K562 (cell line): ENCODE data around the gene GSTA4. TPM values are rescaled to one million over a fixed set of nuclear protein-coding genes. Genes with fewer than 3 reads are reported as not detected.
A peak's percentile ranks its signal among the peaks of the same experiment; 100 is the strongest.

Source experiments
- BCOR ChIP-seq: fragments of 450-650 bp; IDR thresholded peaks from 2 replicates; pipeline ENCODE4 v1.6.1; 2016
- DDX20 ChIP-seq: fragments of 450-650 bp; IDR thresholded peaks from 2 replicates; pipeline ENCODE4 v1.6.1; 2016; ENCODE audit warnings: missing genetic modification characterization, low read depth, mild to moderate bottlenecking, missing compliant biosample characterization, moderate library complexity
- IRF9 ChIP-seq: fragments of 450-650 bp; IDR thresholded peaks from 2 replicates; pipeline ENCODE4 v1.6.1; 2016; ENCODE audit warnings: missing biosample characterization, missing genetic modification characterization
- MGA ChIP-seq: fragments of 450-650 bp; IDR thresholded peaks from 2 replicates; pipeline ENCODE4 v1.6.1; 2016; ENCODE audit warnings: mild to moderate bottlenecking, moderate library complexity
- MLLT1 ChIP-seq, 2 experiments: fragments of 450-650 bp; IDR thresholded peaks; 2 replicates each; pipeline ENCODE4 v1.6.1; 2016
- THAP7 ChIP-seq: fragments of 250-450 bp; sonication (Bioruptor Pico); IDR thresholded peaks from 2 replicates; pipeline ENCODE4 v1.5.0; 2021
- ZNF586 ChIP-seq: fragments of 450-650 bp; formaldehyde crosslinking; conservative IDR thresholded peaks from 2 replicates; pipeline ENCODE4 v1.4.0; 2020; ENCODE audit warnings: mild to moderate bottlenecking, moderate library complexity
- ZNF639 ChIP-seq, 2 experiments: fragments of 200-800 bp in 1 of 2; sonication (Bioruptor generic) in 1 of 2; sonication (generic) in 1 of 2; formaldehyde crosslinking in 1 of 2; IDR thresholded peaks in 1 of 2; conservative IDR thresholded peaks in 1 of 2; 2 replicates each; pipeline versions ENCODE4 v1.5.0 to v1.6.1; 2016 to 2020; ENCODE audit warnings: missing compliant biosample characterization in 1 of 2, missing genetic modification characterization in 1 of 2, missing genetic modification reagents in 1 of 2
- polyA plus RNA-seq, 8 experiments: library from polyadenylated mRNA; depleted of rRNA in 4 of 8; stranded (reverse) in 5 of 8; unstranded in 3 of 8; fragments of >200 nt; fragmentation: Nextera tagmentation in 2 of 8; fragmentation: Illumina TruSeq in 1 of 8; extraction: Ambion mirVana in 2 of 8; extraction: Trizol in 1 of 8; gene quantifications; 2 replicates each; pipeline versions ENCODE4 v1.2.1 to v1.2.3, GENCODE V29; 2011 to 2014; ENCODE audit warnings: inconsistent platforms in 1 of 8, missing spikeins in 1 of 8
- total RNA-seq, 7 experiments: library from RNA; depleted of rRNA in 6 of 7; stranded (reverse); fragments of >200 nt in 6 of 7; fragmentation: Illumina TruSeq in 2 of 7; extraction: Trizol in 2 of 7; gene quantifications; 2 replicates each; pipeline versions ENCODE4 v1.2.1 to v1.2.3, GENCODE V29; 2011 to 2021; ENCODE audit warnings: low replicate concordance in 1 of 7

Gene GSTA4
- total and polyA plus RNA-seq, 9 of the 15 experiments (the other 6 are each of a cell fraction or from before 2014, with no cell fraction given) = 0.89 to 4.0 (median 2.0) TPM

GRCh38 chr6:52995913-52996645, 995 bp upstream of the GSTA4 start (continued):
- TF ChIP-seq MGA (0 out of 2 replicates have a peak, but pooled peaks have one; percentile 7), ZNF586 (CRISPR knock-in tag) (0 out of 2 replicates have a peak, but pooled peaks have one; percentile 73), ZNF639 (CRISPR knock-in tag; conservative IDR thresholded peaks at IDR 0.05 in 1 of 2, IDR thresholded peaks at IDR 0.05 in 1 of 2) (peak in 1 of 2 experiments; percentile 6; a peak in 1 of 4 replicates), IRF9 (tag) (0 out of 2 replicates have a peak, but pooled peaks have one; percentile 20), BCOR (0 out of 2 replicates have a peak, but pooled peaks have one; percentile 33), THAP7 (CRISPR knock-in tag) (0 out of 2 replicates have a peak, but pooled peaks have one; percentile 24), DDX20 (tag) (0 out of 2 replicates have a peak, but pooled peaks have one; percentile 16), MLLT1 (IDR thresholded peaks at IDR 0.05) (0 out of 4 replicates have a peak, but pooled peaks of 1 of the 2 experiments have one; percentile 9)
